Stimulated activated CD4-positive, alpha-beta T cell treated with anti-CD3 and anti-CD28 coated beads, Interleukin-15, amount 100 ng/mL, for 24 hours (primary cell): ENCODE measurements around the gene FANCC.
"Not testable (repeated sequence)": the region's sequence is repeated elsewhere in the genome, so short reads cannot be mapped to it uniquely, and the experiment has no call there.

Source experiments
- DNase-seq: peaks from one replicate; pipeline ENCODE4 v3.0.0-alpha.2; 2020

FANCC gene

GRCh38 chr9:95277509-95277908 is 40.0 kb downstream of the FANCC start:
- DNase-seq: no peak

DNA sequence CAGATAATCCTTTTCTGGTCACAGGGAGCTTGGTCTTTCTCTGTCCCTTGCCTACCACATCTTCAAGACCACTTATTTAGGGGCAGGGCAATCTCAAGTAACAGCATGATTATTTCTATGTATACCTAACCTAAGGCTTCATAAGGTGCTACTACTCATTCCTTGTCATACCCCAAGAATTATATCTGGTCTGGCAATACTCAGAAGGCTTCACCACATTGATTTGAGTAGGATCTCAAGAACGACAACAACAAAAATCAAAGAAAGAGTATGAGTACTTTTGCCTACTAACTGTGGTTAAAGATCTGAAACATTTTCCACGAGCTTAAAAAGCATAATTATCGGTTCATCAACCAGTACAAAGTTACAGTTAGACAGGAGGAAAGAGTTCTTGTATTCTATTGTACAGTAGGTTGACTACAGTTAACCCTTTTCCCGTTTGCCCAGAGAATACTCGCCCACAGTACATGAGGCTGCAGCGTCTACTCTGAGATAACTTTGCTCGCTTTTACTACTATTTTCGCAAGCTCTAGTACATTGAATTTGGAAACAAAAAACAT is 41.0 kb downstream of the FANCC start:
- DNase-seq: no peak

GRCh38 chr9:95274160-95274559 is 43.3 kb downstream of the FANCC start:
- not testable (repeated sequence) for DNase-seq

- DNase-seq: no peak
Observed at GRCh38 chr9:95273369-95274022, 44.0 kb downstream of the FANCC start.

DNA sequence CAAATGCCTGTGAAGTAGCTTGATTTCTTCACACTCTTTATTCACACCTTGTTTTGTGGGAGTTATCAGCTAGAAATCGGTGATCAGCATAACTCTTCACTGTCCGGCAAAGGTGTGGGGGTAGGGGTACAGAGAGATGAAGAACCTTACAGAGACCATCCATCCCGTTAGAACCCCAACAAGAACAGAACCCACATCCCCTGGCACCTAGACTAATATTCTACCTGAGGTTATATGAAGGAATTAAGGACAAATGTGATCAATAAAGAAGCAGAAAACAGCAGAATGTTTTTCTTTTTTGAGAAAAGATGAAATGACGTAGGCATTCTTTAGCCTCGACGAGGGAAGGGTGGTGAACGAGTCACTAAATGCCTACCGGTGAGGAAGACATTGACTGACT is 44.7 kb downstream of the FANCC start:
- DNase-seq: no peak

GRCh38 chr9:95270790-95271189 is 46.7 kb downstream of the FANCC start:
- no peak for DNase-seq

GRCh38 chr9:95269803-95270773 is 47.4 kb downstream of the FANCC start:
- not testable (repeated sequence) for DNase-seq

GRCh38 chr9:95268681-95269080 is 48.8 kb downstream of the FANCC start:
- DNase-seq: no peak

- DNase-seq: no peak
Observed at GRCh38 chr9:95266649-95267048, 50.9 kb downstream of the FANCC start.

DNA sequence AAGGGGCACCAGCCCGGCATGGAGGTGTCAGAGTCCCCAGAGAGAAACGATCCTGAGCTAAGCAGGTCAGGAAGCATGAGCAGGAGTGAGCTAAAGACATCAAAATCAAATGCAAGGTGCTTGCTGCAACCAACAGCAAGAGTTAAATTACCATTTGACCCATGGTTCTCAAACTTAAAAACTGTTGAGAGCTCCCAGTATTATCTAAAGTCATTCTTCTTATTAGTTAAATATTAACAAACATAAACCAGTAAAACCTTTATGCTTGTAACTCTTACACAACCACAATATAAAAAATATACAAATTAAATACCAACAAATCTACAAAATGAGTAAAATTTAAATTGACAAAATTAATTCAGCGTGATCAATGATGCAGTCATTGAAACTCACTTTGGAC is 51.5 kb downstream of the FANCC start:
- DNase-seq: no peak

DNA sequence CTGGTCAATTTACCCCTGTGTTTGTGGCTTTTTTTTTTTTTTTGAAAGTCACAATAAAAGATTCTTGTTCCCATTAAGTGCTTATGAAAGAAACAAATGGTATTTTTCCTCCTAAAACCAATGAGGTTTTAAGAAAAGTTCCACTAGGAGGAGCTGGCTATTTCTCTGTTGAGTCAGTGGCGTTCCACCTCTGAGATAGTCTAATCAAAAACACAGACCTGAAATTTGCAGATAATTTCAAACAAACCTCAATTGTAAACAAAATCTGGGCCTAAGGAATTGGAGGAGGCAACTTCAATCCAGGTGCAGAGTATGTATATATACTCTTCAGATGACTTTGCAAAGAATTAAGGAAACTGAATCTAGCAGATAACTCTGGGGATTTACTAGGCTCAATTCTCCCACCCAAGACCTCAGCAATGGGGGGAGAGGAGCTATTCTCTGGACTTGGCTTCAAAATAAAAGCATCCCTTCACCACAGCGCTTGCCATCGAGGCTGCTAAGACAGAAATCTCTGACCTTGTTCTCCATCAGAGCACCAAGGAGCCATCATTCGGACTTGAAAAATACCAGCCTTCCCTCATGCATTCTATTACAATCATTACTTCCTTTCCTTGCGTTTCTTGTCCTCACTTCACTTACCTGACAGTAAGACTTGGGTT is 52.4 kb downstream of the FANCC start:
- DNase-seq: no peak

DNA sequence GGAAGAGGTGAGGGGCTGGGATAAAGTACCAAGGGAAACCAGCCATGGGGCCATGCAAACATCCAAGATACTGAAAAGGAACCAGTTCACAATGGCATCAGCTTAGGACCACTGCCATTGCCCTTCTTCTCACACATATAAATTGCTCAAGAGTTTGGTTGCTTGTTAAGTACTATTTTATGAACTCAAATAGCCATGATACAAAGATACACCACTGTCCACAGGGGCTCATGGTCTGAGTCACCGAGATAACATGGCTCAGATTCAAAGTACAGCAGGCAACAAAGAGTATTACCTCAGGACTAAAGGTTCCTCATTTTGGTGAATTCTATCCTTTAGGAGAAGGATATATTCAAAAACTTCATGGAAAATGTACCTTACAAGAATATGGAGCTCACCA is 55.6 kb downstream of the FANCC start:
- DNase-seq: no peak

DNA sequence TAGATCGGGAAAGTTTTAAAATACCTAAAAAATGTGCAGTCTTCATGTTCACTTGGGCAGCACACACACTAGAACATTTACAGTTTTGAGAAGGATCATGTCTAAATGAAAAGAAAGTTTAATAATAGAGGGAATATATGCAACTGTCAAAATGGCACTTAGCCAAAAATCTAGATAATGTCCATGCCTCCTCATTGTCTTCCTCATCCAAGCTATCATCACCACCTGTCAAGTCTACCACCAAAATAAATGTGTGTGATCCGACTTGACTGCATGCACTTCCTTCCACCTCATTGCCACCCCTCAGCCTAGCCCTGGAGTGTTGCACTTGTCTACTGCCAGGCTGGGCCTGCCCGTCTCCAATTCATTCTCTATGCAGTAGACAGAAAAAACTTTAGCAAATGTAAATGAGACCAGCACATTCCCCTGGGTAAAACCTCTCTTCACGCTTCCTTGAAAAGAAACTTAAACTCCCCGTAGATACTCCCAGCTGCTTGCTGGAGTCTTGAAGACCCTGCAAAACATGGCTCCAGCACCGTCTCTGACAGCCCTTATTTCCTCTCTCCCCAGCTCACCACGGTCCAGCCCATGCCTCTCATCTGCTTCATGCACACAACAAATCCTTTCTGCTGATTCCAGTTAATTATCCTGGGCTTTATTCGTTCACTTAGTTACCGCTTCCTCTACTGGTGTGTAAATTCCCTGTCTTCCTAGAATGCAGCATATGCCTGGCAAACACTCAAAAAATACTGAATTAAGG is 66.9 kb downstream of the FANCC start:
- no peak for DNase-seq

- no peak for DNase-seq
Observed at GRCh38 chr9:95249986-95250385, 67.5 kb downstream of the FANCC start.

DNA sequence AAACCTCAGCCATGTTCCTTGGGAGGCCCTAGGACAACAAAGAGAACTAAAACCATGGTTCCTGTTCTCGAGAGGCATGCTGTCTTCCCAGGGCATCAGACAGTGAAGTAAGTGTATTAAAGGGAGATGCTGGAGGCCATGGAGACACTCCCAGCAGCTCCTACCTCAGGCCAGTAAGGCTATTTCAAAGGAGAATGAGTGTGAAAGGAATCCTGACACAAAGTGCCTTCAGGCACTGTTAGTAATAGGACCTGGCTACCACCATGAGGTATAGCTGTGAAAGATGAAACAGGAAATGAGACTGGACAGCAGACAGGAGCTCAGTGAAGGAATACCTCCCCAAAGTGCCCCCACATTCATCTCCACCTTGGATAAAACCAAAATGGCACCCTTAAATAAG is 71.0 kb downstream of the FANCC start:
- DNase-seq: no peak

DNA sequence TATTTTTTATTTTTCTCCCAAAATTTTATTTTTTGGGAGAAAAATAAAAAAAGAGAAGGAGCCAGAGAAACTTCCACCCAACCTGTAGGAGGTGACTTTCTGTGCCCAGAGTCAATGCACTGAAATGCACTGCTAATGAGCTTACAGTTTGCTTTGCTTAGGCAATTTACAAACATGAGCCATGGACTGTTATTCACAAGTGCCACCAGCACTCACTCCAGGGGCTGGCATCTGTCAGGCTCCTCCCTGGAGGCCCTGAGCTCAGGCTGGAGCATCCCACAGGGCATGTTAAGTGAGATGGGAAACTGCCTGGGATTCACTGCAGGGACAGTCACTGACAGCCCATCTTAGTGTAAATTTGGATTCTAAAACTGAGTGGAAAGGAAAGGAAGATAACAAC is 74.9 kb downstream of the FANCC start:
- DNase-seq: no peak

DNA sequence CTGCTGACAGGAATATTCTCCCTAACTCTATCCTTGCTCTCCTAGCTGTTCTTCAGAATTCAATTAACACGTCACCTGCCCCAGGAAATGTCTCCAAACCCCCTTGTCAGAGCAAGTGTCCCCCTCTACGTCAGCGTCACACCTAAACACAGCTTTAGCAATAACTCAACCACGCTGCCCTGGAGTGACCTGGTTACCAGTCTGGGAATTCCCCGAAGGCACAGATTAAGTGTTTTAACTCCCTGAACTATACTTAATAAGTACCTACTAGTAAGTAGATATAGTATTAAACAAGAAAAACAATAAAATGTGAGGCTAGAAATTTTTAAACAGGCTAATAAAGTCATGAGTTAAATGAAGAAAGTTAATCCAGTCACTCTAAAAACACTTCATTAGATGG is 78.4 kb downstream of the FANCC start:
- DNase-seq: no peak

DNA sequence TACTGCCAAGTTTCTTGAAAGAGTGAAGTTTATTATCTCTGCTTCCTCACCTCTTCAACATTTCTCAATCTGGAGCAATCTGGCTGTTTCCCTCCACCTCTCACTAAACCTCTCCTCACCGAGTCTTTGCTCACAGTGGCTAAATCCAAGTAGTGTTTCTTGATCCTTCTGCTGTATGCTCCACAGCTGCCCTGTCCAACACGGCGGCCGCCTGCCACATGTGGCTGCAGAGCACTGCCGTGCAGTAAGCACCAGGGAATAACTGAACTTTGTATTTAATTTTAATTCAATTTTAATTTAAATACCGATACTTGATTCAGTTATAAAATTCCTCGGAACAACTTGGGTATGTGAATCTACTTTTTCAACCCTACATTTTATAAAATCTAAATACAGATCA is 80.2 kb downstream of the FANCC start:
- DNase-seq: no peak

GRCh38 chr9:95230046-95230445 is 87.5 kb downstream of the FANCC start:
- no peak for DNase-seq

GRCh38 chr9:95229230-95229915 is 88.1 kb downstream of the FANCC start:
- no peak for DNase-seq

GRCh38 chr9:95226921-95227320 is 90.6 kb downstream of the FANCC start:
- no peak for DNase-seq

DNA sequence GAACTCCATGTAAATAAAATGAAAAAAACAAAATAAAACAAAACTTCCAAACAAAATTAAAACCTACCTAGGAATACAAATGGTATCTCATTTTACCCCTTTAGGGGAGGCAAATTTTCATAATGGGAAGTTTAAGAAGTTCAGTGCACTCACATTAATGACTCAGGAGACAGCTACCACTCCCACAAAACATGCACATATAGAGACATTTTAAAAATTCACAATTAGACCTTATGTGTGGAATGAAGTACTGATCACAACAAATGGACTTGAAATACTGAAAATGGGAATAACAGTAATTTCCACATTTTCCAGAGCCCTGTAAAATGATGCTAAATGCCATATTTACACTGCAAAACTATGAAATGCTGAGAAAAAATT is 91.8 kb downstream of the FANCC start:
- no peak for DNase-seq
